Endothelial cell of umbilical vein (primary cell): ENCODE measurements around the gene TCEANC. TPM values are rescaled to one million over a fixed set of nuclear protein-coding genes. Genes with fewer than 3 reads are reported as not detected.

ENCODE experiments used
- BruUV-seq: library from RNA; stranded (reverse); fragments of 400-500 nt; replicated peaks from 2 replicates; lab custom pipeline; 2021; lab: Mats Ljungman, UMichigan
- CTCF ChIA-PET: fragments of 300-600, 350-600 bp; sonication (Branson Sonifier 250); formaldehyde crosslinking; loops from one replicate; lab custom pipeline; 2021; ENCODE audit warnings: antibody characterized with exemption, inconsistent platforms; lab: Charles Lee
- POLR2A ChIA-PET: fragments of 300-600, 350-600 bp; sonication (Branson Sonifier 250); formaldehyde crosslinking; loops from one replicate; lab custom pipeline; 2021; ENCODE audit warnings: antibody characterized with exemption, inconsistent platforms; lab: Charles Lee
- DNase-seq: peaks from one replicate; pipeline ENCODE4 v3.0.0-alpha.2; 2011; ENCODE audit warnings: low read depth, low spot score
- FAIRE-seq: peaks from 2 replicates; lab custom pipeline; 2011; peaks lifted over from hg19 to GRCh38; lab: Jason Lieb, UNC
- H2AFZ ChIP-seq: 2 replicates; pipeline ENCODE4 v1.6.0; 2012; ENCODE audit warnings: low read depth, low read length, control low read depth, inconsistent platforms
- H3K27ac ChIP-seq: 2 replicates; pipeline ENCODE4 v1.5.1; 2011; ENCODE audit warnings: low read depth, mild to moderate bottlenecking, control low read depth, low read length, moderate library complexity; ENCODE audit not compliant: insufficient read depth
- H3K27me3 ChIP-seq, 2 experiments: 2 replicates each; pipeline versions ENCODE4 v1.6.0 to v1.6.1; 2011; ENCODE audit warnings: low read length in 2 of 2, mixed read lengths in 1 of 2; ENCODE audit not compliant: control insufficient read depth in 2 of 2, insufficient read depth in 2 of 2
- H3K36me3 ChIP-seq, 2 experiments: 2 replicates in 1 of 2; 3 replicates in 1 of 2; pipeline ENCODE4 v1.5.1; 2011; ENCODE audit warnings: low read length in 2 of 2, mild to moderate bottlenecking in 1 of 2, moderate library complexity in 1 of 2; ENCODE audit not compliant: control insufficient read depth in 2 of 2, insufficient read depth in 2 of 2; ENCODE audit errors: extremely low read depth in 1 of 2
- H3K4me1 ChIP-seq: 3 replicates; pipeline ENCODE4 v1.5.1; 2011; ENCODE audit warnings: mild to moderate bottlenecking, low read length; ENCODE audit not compliant: control insufficient read depth, insufficient read depth; ENCODE audit errors: extremely low read depth
- H3K4me2 ChIP-seq: 2 replicates; pipeline ENCODE4 v1.6.1; 2011; ENCODE audit warnings: low read length, control low read depth, mixed read lengths; ENCODE audit not compliant: insufficient read depth
- H3K4me3 ChIP-seq, 3 experiments: fragments of 200-600 bp in 1 of 3; sonication (generic), shearing (Covaris generic) in 1 of 3; replicated peaks in 1 of 3; 2 replicates each; pipeline ENCODE4 v1.5.1; 2011 to 2016; ENCODE audit warnings: control low read depth in 3 of 3, low read length in 3 of 3, mild to moderate bottlenecking in 2 of 3, inconsistent platforms in 1 of 3, low read depth in 1 of 3, moderate library complexity in 1 of 3; ENCODE audit not compliant: insufficient read depth in 1 of 3
- H3K79me2 ChIP-seq: 2 replicates; pipeline ENCODE4 v1.6.0; 2012; ENCODE audit warnings: low read length, inconsistent platforms; ENCODE audit not compliant: control insufficient read depth, insufficient read depth
- H3K9ac ChIP-seq: replicated peaks from 2 replicates; pipeline ENCODE3; 2011; ENCODE audit warnings: low read length, control low read depth; ENCODE audit not compliant: insufficient read depth; ENCODE audit errors: extremely low read depth
- H3K9me1 ChIP-seq: replicated peaks from 3 replicates; pipeline ENCODE4 v1.6.0; 2011; ENCODE audit warnings: mild to moderate bottlenecking, low read length; ENCODE audit not compliant: control insufficient read depth, insufficient read depth; ENCODE audit errors: extremely low read depth
- H3K9me3 ChIP-seq: replicated peaks from 2 replicates; pipeline ENCODE4 v1.5.1; 2012; ENCODE audit warnings: low read length, inconsistent platforms; ENCODE audit not compliant: control insufficient read depth, insufficient read depth
- H4K20me1 ChIP-seq: replicated peaks from 2 replicates; pipeline ENCODE3; 2011; ENCODE audit warnings: mild to moderate bottlenecking, low read length; ENCODE audit not compliant: control insufficient read depth, insufficient read depth; ENCODE audit errors: extremely low read depth
- EZH2 ChIP-seq: IDR thresholded peaks from 2 replicates; pipeline ENCODE4 v1.6.1; 2012; ENCODE audit warnings: borderline replicate concordance, low read depth, mild to moderate bottlenecking, moderate library complexity, low read length, inconsistent platforms; ENCODE audit not compliant: severe bottlenecking
- FOS ChIP-seq: IDR thresholded peaks from 2 replicates; pipeline ENCODE4 v1.6.1; 2011; ENCODE audit warnings: mild to moderate bottlenecking, low read length, moderate library complexity, borderline replicate concordance; ENCODE audit not compliant: insufficient read depth
- GATA2 ChIP-seq: IDR thresholded peaks from 2 replicates; pipeline ENCODE4 v1.7.0; 2011; ENCODE audit warnings: low read depth, mild to moderate bottlenecking, moderate library complexity, mixed read lengths, low read length; ENCODE audit not compliant: insufficient read length, insufficient read depth
- JUN ChIP-seq: IDR thresholded peaks from 2 replicates; pipeline ENCODE4 v1.6.1; 2011; ENCODE audit warnings: borderline replicate concordance, low read depth; ENCODE audit not compliant: insufficient read length, insufficient read depth
- MAX ChIP-seq: IDR thresholded peaks from 2 replicates; pipeline ENCODE4 v1.6.1; 2011; ENCODE audit not compliant: insufficient read depth, insufficient read length
- MYC ChIP-seq: IDR thresholded peaks from one replicate; pipeline ENCODE4 v1.6.1; 2011; ENCODE audit warnings: mild to moderate bottlenecking, low read depth, low read length
- POLR2A ChIP-seq: IDR thresholded peaks from 2 replicates; pipeline ENCODE4 v1.6.1; 2012; ENCODE audit warnings: low read depth, mild to moderate bottlenecking, control low read depth, low read length
- POLR2AphosphoS5 ChIP-seq: IDR thresholded peaks from 2 replicates; pipeline ENCODE4 v1.6.1; 2012; ENCODE audit warnings: low read depth, mild to moderate bottlenecking, control low read depth, low read length, moderate library complexity; ENCODE audit not compliant: insufficient read depth
- dilution Hi-C: fragments of 300-500 bp; cut with MboI; formaldehyde crosslinking; loops from one replicate; pipeline ENCODE4 v1.15.0; 2019; ENCODE audit warnings: low sequenced_read_pairs; ENCODE audit not compliant: extremely low pct_ligation_motif_present
- intact Hi-C: fragments of 100-400 bp; cut with micrococcal nuclease; formaldehyde crosslinking; loops from one replicate; pipeline ENCODE4 v1.10.0; 2022
- polyA plus RNA-seq, 4 experiments: library from polyadenylated mRNA; depleted of rRNA in 3 of 4; stranded (reverse) in 3 of 4; unstranded in 1 of 4; fragments of >200 nt; gene quantifications; 2 replicates each; pipeline versions ENCODE4 v1.2.1 to v1.2.3, GENCODE V29; 2011 to 2012; ENCODE audit warnings: missing spikeins in 1 of 4
- total RNA-seq: library from RNA; stranded (reverse); gene quantifications from 2 replicates; pipeline ENCODE4 v1.2.3, GENCODE V29; 2021
- TF ChIP-seq, protein P1 (sequence below), 2 donors: IDR thresholded peaks; 1 replicate in 1 of 2; 2 replicates in 1 of 2; pipeline ENCODE4 v1.5.1; 2011; ENCODE audit warnings: low read length in 2 of 2, mild to moderate bottlenecking in 2 of 2, moderate library complexity in 2 of 2, control low read depth in 1 of 2, inconsistent platforms in 1 of 2, low read depth in 1 of 2; ENCODE audit not compliant: insufficient read depth in 1 of 2; ENCODE audit errors: extremely low read depth in 1 of 2

TCEANC gene
- total and polyA plus RNA-seq, 2 donors (not counting 3 experiments of a cell fraction or from before 2014, with no cell fraction given) = 0.32 to 0.75 TPM

- Histone ChIP-seq H3K79me2 (peaks cover 70% of the 10 kb centered on the region), H4K20me1 (peaks cover 3% of the 10 kb centered on the region)
Observed at GRCh38 chrX:13695601-13696115, 42.7 kb downstream of the TCEANC start.

More at GRCh38 chrX:13695601-13696115, 42.7 kb downstream of the TCEANC start:
- TF ChIP-seq MYC (no peak), EZH2 (no peak), MAX (no peak), GATA2 (no peak), POLR2A (no peak), JUN (no peak), POLR2AphosphoS5 (no peak), FOS (no peak)
- TF ChIP-seq, protein P1, sequence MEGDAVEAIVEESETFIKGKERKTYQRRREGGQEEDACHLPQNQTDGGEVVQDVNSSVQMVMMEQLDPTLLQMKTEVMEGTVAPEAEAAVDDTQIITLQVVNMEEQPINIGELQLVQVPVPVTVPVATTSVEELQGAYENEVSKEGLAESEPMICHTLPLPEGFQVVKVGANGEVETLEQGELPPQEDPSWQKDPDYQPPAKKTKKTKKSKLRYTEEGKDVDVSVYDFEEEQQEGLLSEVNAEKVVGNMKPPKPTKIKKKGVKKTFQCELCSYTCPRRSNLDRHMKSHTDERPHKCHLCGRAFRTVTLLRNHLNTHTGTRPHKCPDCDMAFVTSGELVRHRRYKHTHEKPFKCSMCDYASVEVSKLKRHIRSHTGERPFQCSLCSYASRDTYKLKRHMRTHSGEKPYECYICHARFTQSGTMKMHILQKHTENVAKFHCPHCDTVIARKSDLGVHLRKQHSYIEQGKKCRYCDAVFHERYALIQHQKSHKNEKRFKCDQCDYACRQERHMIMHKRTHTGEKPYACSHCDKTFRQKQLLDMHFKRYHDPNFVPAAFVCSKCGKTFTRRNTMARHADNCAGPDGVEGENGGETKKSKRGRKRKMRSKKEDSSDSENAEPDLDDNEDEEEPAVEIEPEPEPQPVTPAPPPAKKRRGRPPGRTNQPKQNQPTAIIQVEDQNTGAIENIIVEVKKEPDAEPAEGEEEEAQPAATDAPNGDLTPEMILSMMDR (IDR thresholded peaks at IDR 0.05; ENCODE audit: extremely low read depth in 1 of 2, insufficient read depth in 1 of 2, low read depth in 1 of 2, low read length in 2 of 2) = no peak
- Histone ChIP-seq H3K4me2 (no peak overlapping the region), H3K27me3 (no peaks in the 10 kb centered on the region), H3K4me1 (peaks cover 21% of the 10 kb centered on the region), H2AFZ (no peak overlapping the region), H3K9ac (no peak overlapping the region), H3K9me1 (no peaks in the 10 kb centered on the region), H3K4me3 (no peak overlapping the region), H3K9me3 (no peaks in the 10 kb centered on the region), H3K27ac (no peak overlapping the region), H3K36me3 (no peaks in the 10 kb centered on the region)
- dilution Hi-C loops = no loop called here
- ChIA-PET CTCF (interaction anchor here (1.2 kb wide), 1 partner anchor 26 kb away, joined by 3 read pairs; no protein-coding TSS in a partner anchor), POLR2A (no interaction called here)
- FAIRE-seq = no peak
- DNase-seq = no peak
- intact Hi-C loops = no loop called here
- BruUV-seq = no TSS peak
